Activated CD8-positive, alpha-beta memory T cell treated with anti-CD3 and anti-CD28 coated beads for 36 hours (primary cell): Measurements from ENCODE around the gene CEP41. TPM values are rescaled to one million over a fixed set of nuclear protein-coding genes. Genes with fewer than 3 reads are reported as not detected.
"Not testable (repeated sequence)": the region's sequence is repeated elsewhere in the genome, so short reads cannot be mapped to it uniquely, and the experiment has no call there.

Experiments
- CTCF ChIA-PET: fragments of 350-600 bp; sonication (Branson Sonifier 250); formaldehyde crosslinking; loops from one replicate; lab custom pipeline; 2021; ENCODE audit warnings: antibody characterized with exemption; lab: Charles Lee
- POLR2A ChIA-PET: fragments of 350-600 bp; sonication (Branson Sonifier 250); formaldehyde crosslinking; loops from one replicate; lab custom pipeline; 2021; ENCODE audit warnings: antibody characterized with exemption; lab: Charles Lee
- total RNA-seq, 2 experiments: library from RNA; stranded (reverse); gene quantifications; one replicate each; pipeline ENCODE4 v1.2.3, GENCODE V29; 2021

Gene CEP41
- total RNA-seq, 2 experiments from 2014 or later: 21.6 to 22.3 TPM

DNA sequence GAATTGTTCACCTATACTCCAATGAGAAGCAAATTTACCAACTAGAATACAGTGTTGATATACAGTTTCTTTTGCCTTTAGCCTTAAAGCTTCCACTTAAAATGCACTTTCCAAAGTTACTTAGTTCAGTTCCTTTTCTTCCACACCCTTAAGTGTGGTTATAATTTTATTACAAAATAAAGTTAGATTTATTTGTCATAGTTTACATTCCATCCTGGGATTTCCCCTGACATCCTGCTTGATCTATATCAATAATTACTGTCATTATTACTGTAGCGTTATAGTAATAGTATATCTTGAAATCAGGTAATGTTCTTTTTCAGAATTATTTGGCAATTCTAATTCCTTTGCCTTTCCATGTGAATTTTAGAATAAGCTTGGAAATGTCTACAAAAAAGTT, 27.8 kb upstream of the CEP41 start:
- CTCF ChIA-PET: no interaction called here
- POLR2A ChIA-PET: no interaction called here

DNA sequence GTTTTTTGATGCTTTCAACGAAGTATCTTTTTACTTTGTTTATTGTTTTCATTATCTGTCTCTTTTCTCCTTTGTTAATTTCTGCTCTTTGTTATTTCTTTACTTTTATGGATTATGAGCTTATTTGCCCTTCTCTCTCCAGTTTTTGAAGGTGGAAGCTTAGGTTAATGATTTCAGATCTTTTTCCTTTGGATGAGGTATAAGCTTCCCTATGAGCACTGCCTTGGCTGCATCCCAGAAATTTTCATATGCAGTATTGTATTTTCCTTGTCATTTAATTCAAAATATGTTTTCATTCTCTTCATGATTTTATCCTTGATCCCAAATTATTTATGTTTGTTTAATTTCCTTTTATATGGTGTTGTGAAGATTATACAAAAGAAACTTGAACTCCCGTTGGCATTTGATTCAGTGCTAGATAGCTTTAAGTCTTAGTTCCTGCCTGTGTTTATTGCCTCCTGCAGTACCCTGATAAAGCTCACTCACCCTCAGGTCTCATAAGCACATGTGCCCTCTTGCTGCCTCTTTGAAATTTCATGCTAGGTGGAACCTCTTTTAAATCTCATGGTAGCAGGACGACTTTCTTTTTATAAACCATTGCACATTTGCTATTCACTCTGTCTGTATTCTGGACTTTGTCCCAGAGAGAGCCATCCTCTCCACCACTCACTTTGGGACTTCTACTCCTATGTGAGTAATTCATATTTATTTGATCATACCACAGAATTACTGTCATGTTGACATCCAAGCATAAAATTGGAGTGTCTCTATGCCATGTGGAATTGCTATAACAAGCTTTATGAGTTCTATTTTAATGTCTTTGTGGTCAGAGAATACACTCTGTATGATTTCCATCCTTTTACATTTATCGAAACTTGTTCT, 23.0 kb upstream of the CEP41 start:
- ChIA-PET POLR2A (no interaction called here), CTCF (no interaction called here)

- ChIA-PET CTCF (no interaction called here), POLR2A (no interaction called here)
Observed at GRCh38 chr7:130461272-130461671, 20.5 kb upstream of the CEP41 start.

DNA sequence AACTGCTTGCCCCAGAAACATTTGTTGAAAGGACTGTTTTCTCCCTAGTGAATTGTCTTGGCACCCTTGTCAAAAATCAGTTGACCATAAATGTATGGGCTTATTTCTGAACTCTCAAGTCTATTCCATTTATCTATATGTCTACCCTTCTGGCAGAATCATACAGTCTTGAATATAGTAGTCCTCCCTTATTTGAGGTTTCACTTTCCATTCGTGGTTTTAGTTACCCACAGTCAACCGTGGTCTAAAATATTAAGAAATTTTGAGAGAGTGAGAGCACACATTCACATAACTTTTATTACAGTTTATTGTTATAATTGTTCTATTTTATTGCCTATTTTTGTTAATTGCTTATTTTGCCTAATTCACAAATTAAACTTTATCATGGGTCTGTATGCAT, 17.4 kb upstream of the CEP41 start:
- POLR2A ChIA-PET: no interaction called here
- CTCF ChIA-PET: no interaction called here

- POLR2A ChIA-PET: interaction anchor here (0.7 kb wide), 1 partner anchor 22 kb away, joined by 3 read pairs; no protein-coding TSS in a partner anchor
- CTCF ChIA-PET: no interaction called here
Observed at GRCh38 chr7:130454959-130455358, 14.1 kb upstream of the CEP41 start.

DNA sequence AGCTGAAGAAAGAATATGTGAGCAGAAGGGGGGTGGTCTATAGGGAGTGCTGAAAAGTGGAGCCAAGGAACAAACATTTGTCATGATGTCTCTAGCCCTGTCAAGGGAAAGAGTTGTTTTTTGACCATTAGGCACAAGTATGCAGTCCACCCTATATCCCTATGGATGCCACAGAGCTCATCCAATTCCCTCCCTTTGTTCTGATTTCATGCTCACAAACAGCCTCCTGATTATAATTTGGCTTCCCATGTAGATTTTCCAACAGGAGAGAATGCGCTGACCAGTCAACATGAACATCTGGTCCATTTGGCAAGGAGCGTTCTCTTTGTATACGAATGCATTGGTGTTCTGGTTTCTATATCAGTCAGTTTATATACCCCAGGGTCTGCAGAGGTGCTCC, 12.1 kb upstream of the CEP41 start:
- ChIA-PET POLR2A (no interaction called here), CTCF (interaction anchor here (1.5 kb wide), 1 partner anchor 14 kb away, joined by 3 read pairs; no protein-coding TSS in a partner anchor)

GRCh38 chr7:130451344-130451743, 10.5 kb upstream of the CEP41 start:
- CTCF ChIA-PET: interaction anchor here (0.6 to 1.5 kb wide), 2 partner anchors 9 to 12 kb away, joined by 3 read pairs; no protein-coding TSS in a partner anchor
- POLR2A ChIA-PET: not testable (repeated sequence)

- ChIA-PET CTCF (no interaction called here), POLR2A (interaction anchor here (0.5 kb wide), 1 partner anchor 179 kb away, joined by 3 read pairs; no protein-coding TSS in a partner anchor)
Observed at GRCh38 chr7:130446259-130446658, 5.4 kb upstream of the CEP41 start.

DNA sequence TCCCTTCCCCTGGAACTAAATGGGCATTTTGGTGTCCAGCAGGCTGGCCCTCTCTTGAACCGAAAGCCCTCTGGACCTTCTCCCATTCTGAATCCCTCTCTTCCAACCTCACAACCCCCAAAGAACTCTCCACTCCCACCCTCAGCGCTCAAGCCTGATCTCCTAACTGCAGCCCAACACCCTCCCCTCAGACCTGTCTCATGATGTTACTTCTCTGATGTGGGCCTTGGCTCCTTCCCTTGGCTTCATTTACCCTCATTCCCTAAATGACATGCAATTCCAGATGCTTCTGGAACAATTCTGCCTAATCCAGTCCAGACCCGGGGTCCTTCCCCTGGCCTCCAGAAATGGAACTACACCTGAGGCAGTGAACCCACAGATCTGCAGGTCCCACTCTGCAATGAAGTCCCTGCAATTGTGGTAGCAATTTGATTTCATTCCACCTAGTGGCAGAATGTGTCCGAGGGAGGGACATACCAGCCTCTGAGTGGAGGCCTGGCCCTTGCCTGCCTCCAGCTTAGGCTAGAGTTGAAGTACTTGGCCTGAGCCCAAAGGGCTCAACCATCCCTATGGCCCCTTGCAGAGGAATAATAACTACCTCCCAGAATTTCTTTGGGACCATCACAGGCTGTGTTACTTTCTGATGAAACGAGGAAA, 4.1 kb upstream of the CEP41 start:
- ChIA-PET POLR2A (no interaction called here), CTCF (no interaction called here)

DNA sequence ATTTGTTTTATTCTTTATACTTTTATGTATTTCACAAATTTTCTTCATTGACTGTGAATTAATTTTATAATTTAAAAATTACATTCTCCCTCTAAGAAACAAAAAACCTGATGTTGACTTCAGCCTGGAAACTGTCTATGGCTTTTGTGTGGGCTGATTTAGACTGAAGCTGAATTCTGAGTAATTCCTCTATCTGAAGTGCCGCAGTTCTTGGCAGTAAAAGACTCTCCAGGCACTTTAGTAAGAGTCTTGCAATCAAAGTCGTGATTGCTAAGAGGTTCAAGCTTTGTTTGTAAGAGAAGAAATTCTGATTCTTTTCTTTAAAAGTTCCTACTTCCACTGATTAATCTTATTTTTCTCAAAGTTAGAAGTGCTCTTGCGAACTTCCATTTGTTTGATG, 3.4 kb upstream of the CEP41 start:
- ChIA-PET POLR2A (no interaction called here), CTCF (no interaction called here)

GRCh38 chr7:130442601-130443000, 1.8 kb upstream of the CEP41 start:
- ChIA-PET CTCF (interaction anchor here (0.6 to 1.3 kb wide), 2 partner anchors 8 to 368 kb away, joined by 3 read pairs; no protein-coding TSS in a partner anchor), POLR2A (no interaction called here)

GRCh38 chr7:130441408-130441869, 623 bp upstream of the CEP41 start:
- ChIA-PET POLR2A (interaction anchor here (0.6 kb wide), 1 partner anchor 444 kb away, joined by 5 read pairs; no protein-coding TSS in a partner anchor), CTCF (interaction anchor here (1.3 to 1.4 kb wide), 2 partner anchors 19 to 366 kb away, joined by 3 to 4 read pairs; no protein-coding TSS in a partner anchor)

GRCh38 chr7:130436253-130436652, 4.6 kb downstream of the CEP41 start:
- POLR2A ChIA-PET: no interaction called here
- CTCF ChIA-PET: interaction anchor here (0.7 kb wide), 1 partner anchor 190 kb away, joined by 3 read pairs; no protein-coding TSS in a partner anchor

- ChIA-PET POLR2A (no interaction called here), CTCF (no interaction called here)
Observed at GRCh38 chr7:130435311-130435854, 5.4 kb downstream of the CEP41 start.

DNA sequence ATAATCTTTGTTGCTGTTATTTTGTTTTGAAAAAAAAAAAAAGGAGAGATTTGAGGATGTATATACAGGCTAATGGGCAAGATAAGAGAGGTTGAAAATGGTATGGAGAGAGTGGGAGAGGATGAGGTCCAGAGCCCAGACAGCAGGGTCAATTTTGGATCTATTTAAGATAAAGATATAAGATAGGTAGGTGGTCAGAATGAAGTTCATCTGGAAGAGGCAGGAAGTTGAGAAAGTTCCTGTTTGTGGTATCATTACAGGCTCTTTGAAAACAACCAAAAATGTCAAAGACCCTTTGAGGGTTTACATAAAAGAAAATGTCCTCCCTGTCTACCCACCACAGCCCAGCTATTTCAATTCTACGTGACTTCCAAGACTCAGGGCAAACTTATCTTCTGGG, 7.5 kb downstream of the CEP41 start:
- ChIA-PET POLR2A (no interaction called here), CTCF (no interaction called here)

- POLR2A ChIA-PET: interaction anchor here (0.6 kb wide), 1 partner anchor 22 kb away, joined by 3 read pairs; no protein-coding TSS in a partner anchor
- CTCF ChIA-PET: no interaction called here
Observed at GRCh38 chr7:130432886-130433285, 7.9 kb downstream of the CEP41 start.

- CTCF ChIA-PET: no interaction called here
- POLR2A ChIA-PET: no interaction called here
Observed at GRCh38 chr7:130430841-130431666, 9.8 kb downstream of the CEP41 start.

DNA sequence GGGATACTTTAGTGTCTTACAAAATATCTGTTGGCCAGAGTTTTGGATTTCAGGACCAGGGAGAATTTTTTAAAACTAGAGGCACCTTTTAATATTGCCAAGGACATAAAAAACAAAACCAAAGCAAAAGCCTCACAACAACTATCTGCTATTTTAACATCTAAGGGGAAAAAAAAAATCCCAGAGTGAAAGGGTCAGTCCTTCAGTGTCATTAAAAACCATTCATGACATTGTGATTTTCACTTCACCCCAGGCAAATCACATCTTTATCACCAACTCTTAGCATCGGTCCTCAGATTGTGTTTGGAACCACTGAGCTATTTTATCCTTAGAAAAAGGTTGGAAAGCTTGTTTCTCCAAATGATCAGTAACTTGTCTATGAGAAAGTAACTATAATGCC, 10.7 kb downstream of the CEP41 start:
- POLR2A ChIA-PET: no interaction called here
- CTCF ChIA-PET: no interaction called here

DNA sequence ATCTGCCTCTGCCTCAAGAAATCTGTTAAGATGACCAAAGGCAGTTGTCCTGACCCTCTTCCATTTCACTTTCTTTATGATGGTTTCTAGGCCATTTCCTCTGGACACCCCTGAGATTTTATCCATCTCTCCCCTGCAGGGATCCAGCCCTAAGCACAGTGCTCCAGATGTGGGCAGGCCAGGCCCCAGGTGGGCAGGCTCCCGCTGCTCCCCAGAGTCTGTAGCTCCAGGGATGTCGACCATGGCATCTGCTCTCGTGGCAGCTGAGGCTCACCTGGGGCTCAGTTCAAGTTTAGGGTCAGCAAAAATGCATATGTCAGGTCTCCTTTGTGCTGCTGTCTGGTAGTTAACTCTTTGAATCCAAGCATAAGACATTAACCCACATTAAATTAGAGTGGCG, 11.8 kb downstream of the CEP41 start:
- ChIA-PET CTCF (no interaction called here), POLR2A (no interaction called here)
